ENCODE measurements around the gene ITGA3.

- TF ChIP-seq CTCF (IDR thresholded peaks at IDR 0.05 in 8 of 11, conservative IDR thresholded peaks at IDR 0.05 in 3 of 11) (no peak), POLR2A (IDR thresholded peaks at IDR 0.05) (no peak), POLR2AphosphoS5 (IDR thresholded peaks at IDR 0.05) (peak; percentile 12 to 35 (median 21))
These were observed 5.2 kb downstream of the ITGA3 start for GRCh38 chr17:50060951-50061712.

Measured in spleen (tissue), 7 donors.